AG10803 (cell line): Measurements from ENCODE around the gene XRN2.
"Not testable (repeated sequence)": the region's sequence is repeated elsewhere in the genome, so short reads cannot be mapped to it uniquely, and the experiment has no call there.

Experiments used
- DNase-seq: peaks from one replicate; pipeline ENCODE4 v3.0.0; 2010; ENCODE audit warnings: low read depth
- H3K4me3 ChIP-seq: 2 replicates; pipeline ENCODE4 v1.5.1; 2011; ENCODE audit warnings: mild to moderate bottlenecking, low read length, control low read depth
- TF ChIP-seq, protein P1 (sequence below): conservative IDR thresholded peaks from 2 replicates; pipeline ENCODE4 v1.5.1; 2011; ENCODE audit warnings: mild to moderate bottlenecking, low read length, control low read depth, inconsistent platforms

Gene XRN2

DNA sequence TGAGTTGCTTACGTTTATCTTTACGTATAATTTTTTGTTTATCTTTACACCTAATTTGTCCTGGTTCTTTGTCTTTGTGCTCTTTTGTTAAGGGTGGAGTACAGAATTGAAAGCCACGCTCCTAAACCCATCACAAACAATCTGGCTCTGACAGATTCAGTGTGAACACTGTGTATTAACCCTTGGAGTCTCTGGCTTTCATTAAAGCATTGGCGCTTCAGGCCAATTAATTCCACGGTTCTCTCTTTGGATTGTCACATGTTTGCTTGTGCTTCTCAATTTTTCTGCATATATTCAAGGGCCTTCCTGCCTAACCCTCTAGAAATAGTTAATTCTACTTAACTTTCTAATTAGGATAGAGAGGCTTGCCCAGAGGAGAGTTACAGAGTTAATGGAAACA, 55.6 kb downstream of the XRN2 start:
- H3K4me3 ChIP-seq: no peak overlapping the region
- DNase-seq: no peak
- TF ChIP-seq, protein P1, sequence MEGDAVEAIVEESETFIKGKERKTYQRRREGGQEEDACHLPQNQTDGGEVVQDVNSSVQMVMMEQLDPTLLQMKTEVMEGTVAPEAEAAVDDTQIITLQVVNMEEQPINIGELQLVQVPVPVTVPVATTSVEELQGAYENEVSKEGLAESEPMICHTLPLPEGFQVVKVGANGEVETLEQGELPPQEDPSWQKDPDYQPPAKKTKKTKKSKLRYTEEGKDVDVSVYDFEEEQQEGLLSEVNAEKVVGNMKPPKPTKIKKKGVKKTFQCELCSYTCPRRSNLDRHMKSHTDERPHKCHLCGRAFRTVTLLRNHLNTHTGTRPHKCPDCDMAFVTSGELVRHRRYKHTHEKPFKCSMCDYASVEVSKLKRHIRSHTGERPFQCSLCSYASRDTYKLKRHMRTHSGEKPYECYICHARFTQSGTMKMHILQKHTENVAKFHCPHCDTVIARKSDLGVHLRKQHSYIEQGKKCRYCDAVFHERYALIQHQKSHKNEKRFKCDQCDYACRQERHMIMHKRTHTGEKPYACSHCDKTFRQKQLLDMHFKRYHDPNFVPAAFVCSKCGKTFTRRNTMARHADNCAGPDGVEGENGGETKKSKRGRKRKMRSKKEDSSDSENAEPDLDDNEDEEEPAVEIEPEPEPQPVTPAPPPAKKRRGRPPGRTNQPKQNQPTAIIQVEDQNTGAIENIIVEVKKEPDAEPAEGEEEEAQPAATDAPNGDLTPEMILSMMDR: no peak

DNA sequence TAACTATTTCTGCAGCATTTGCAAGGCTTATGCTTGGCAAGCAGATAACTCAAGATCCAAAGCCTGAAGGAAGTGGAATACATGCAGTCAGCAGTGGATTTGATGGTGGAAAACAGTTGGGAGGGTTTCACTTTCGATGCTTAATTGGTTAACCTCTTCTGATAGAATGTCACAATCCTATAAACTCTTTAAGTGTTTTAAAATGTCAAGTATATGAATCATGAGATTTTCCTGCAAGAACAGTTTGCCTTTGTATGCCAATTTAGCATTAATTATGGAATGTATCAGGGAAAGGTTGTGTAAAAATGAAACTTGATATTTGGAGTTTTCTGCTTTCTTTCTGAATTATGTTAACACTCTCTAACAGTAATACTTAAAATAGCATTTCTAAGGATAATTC, 57.6 kb downstream of the XRN2 start:
- TF ChIP-seq, protein P1: no peak
- H3K4me3 ChIP-seq: no peak overlapping the region
- DNase-seq: no peak

DNA sequence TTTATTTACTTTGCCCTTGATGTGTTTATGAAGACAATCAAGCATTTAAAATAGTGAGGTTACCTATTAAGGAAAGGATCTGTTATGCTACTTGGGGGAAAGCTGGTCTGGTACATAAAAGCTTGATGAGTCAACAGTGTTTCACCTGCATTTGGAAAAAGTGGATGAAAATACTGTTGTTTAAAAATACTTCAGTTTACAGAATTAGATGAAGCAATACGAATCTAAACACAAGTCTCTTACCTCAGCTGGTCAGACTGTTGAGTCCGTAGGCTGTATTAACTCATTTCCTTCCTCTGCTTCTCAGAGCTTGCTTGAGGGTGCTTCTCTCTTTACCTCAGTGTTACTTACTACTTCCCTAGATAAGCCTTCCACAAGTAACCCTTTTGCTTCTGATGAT, 58.1 kb downstream of the XRN2 start:
- TF ChIP-seq, protein P1: no peak
- H3K4me3 ChIP-seq: no peak overlapping the region
- DNase-seq: no peak

DNA sequence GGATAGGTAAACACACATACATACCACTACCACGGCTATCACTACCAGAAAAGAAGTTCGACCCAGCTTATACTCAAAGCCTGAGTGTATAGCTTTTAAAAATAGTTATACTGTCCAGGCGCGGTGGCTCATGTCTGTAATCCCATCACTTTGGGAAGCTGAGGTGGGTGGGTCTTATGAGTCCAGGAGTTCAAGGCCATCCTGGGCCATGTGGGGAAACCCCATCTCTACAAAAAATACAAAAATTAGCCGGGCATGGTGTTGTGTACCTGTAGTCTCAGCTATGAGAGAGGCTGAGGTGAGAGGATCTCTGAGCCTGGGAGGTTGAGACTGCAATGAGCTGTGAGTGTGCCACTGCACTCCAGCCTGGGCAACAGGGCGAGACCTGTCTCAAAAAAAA, 61.3 kb downstream of the XRN2 start:
- H3K4me3 ChIP-seq: no peak overlapping the region
- DNase-seq: no peak
- TF ChIP-seq, protein P1: no peak

DNA sequence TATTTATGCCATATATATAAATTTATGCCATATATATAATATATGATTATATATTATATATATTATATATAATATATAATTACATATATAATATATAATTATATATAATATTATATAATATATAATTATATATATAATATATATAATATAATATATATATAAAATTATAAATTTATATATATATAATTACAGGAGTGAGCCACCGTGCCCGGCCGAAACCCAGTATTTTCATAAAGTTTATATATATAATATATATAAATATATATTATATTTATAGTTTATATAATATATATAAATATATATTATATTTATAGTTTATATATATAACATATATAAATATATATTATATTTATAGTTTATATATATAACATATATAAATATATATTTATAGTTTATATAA, 62.6 kb downstream of the XRN2 start:
- no peak for DNase-seq
- TF ChIP-seq, protein P1: no peak
- H3K4me3 ChIP-seq: no peak overlapping the region

DNA sequence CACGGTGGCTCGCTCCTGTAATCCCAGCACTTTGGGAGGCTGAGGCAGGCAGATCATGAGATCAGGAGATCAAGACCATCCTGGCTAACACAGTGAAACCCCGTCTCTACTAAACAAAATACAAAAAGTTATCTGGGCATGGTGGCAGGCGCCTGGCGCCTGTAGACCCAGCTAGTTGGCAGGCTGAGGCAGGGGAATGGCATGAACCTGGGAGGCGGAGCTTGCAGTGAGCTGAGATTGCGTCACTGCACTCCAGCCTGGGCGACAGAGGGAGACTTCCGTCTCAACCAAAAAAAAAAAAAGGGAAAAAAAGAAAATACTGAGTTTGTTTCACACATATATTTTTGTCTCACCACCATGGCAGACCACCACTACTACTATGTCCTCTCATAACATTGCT, 63.1 kb downstream of the XRN2 start:
- DNase-seq, H3K4me3 ChIP-seq: not testable (repeated sequence)

DNA sequence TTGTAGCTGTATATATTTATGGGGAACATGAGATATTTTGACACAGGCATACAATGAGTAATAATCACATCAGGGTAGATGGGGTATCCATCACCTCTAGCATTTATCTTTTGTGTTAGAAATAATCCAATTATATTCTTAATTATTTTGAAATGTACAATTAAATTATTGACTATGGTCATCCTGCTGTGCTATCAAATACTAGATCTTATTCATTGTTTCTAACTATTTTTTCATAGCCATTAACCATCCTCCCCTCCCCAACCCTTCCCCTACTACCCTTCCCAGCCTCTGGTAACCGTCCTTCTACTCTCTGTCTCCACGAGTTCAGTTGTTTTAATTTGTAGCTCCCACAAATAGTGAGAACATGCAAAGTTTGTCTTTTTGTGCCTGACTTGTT, 65.7 kb downstream of the XRN2 start:
- DNase-seq: no peak
- H3K4me3 ChIP-seq: no peak overlapping the region
- TF ChIP-seq, protein P1: no peak

DNA sequence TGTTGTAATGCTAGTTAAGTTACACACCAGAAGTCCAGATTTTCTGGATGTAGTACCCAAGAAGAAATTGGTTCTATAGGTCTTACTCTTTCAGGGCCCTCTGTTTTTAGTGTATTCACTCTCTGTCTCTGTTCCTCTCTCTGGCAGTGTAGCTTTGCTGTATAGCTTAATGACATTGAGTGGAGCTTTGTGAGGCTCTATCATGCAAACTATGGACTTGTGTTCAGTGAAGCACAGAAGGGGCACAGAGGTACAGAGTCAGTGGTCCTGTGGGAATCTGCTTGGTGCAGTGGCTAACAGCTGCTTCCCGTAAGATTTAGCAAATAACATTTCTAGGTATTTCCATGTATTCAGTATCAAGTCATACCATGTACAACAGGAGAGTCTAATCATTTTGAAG, 68.1 kb downstream of the XRN2 start:
- DNase-seq: no peak
- H3K4me3 ChIP-seq: no peak overlapping the region
- TF ChIP-seq, protein P1: no peak
